Stimulated activated CD4-positive, alpha-beta T cell treated with anti-CD3 and anti-CD28 coated beads, Interleukin-2, amount 100 ng/mL, for 24 hours (primary cell): ENCODE results near the gene ERP29.
"Not testable (repeated sequence)": the region's sequence is repeated elsewhere in the genome, so short reads cannot be mapped to it uniquely, and the experiment has no call there.

Experiments used
- DNase-seq, 2 donors: peaks; one replicate each; pipeline ENCODE4 v3.0.0-alpha.2; 2020

The ERP29 gene

GRCh38 chr12:112012775-112013600, at the start of gene ERP29, which contains the start of gene TMEM116:
ERP29 (plus strand) TSS chr12:112013426; CDS start chr12:112013466, 40 bp downstream.
TMEM116 (minus strand) TSS chr12:112013165; CDS start chr12:112005270, 7,895 bp downstream.
- peak; percentile 100 for DNase-seq

GRCh38 chr12:111964935-111965334, 48.3 kb upstream of the ERP29 start:
- no peak for DNase-seq

GRCh38 chr12:111971800-111972199, 41.4 kb upstream of the ERP29 start:
- no peak for DNase-seq

GRCh38 chr12:111975161-111975931, 37.9 kb upstream of the ERP29 start:
- no peak for DNase-seq

GRCh38 chr12:111976291-111976690, 36.9 kb upstream of the ERP29 start:
- no peak for DNase-seq

- no peak for DNase-seq
Measured at GRCh38 chr12:111976860-111977259, 36.4 kb upstream of the ERP29 start.

- DNase-seq = no peak
Measured at GRCh38 chr12:111978545-111978944, 34.7 kb upstream of the ERP29 start.

GRCh38 chr12:111980598-111980997, 32.6 kb upstream of the ERP29 start:
- DNase-seq = no peak

- no peak for DNase-seq
Measured at GRCh38 chr12:111981987-111982386, 31.2 kb upstream of the ERP29 start.

- no peak for DNase-seq
Measured at GRCh38 chr12:111984820-111985219, 28.4 kb upstream of the ERP29 start.

GRCh38 chr12:111991535-111991934, 21.7 kb upstream of the ERP29 start:
- no peak for DNase-seq

GRCh38 chr12:111991946-111992345, 21.3 kb upstream of the ERP29 start:
- no peak for DNase-seq

- no peak for DNase-seq
Measured at GRCh38 chr12:111992464-111992863, 20.8 kb upstream of the ERP29 start.

GRCh38 chr12:111993292-111994150, 19.7 kb upstream of the ERP29 start:
- no peak for DNase-seq

GRCh38 chr12:111994211-111995111, 18.8 kb upstream of the ERP29 start:
- DNase-seq = not testable (repeated sequence)

- DNase-seq = no peak
Measured at GRCh38 chr12:111995782-111996480, 17.3 kb upstream of the ERP29 start.

- DNase-seq = no peak
Measured at GRCh38 chr12:111997300-111997699, 15.9 kb upstream of the ERP29 start.

- DNase-seq = no peak
Measured at GRCh38 chr12:111998015-111998414, 15.2 kb upstream of the ERP29 start.

GRCh38 chr12:111999129-111999528, 14.1 kb upstream of the ERP29 start:
- DNase-seq = not testable (repeated sequence)

- DNase-seq = no peak
Measured at GRCh38 chr12:112000820-112001219, 12.4 kb upstream of the ERP29 start.

GRCh38 chr12:112001576-112001975, 11.7 kb upstream of the ERP29 start:
- no peak for DNase-seq
